NCI-H460 (cell line): ENCODE results near the gene ZNF488. TPM values are rescaled to one million over a fixed set of nuclear protein-coding genes. Genes with fewer than 3 reads are reported as not detected.
"Not testable (repeated sequence)": the region's sequence is repeated elsewhere in the genome, so short reads cannot be mapped to it uniquely, and the experiment has no call there.

Experiments used
- DNase-seq: peaks from one replicate; pipeline ENCODE4 v3.0.0-alpha.2; 2016; ENCODE audit warnings: low read depth; ENCODE audit errors: extremely low read depth
- total RNA-seq: library from RNA; depleted of rRNA; stranded (reverse); fragments of >200 nt; shearing (Covaris generic); gene quantifications from 2 replicates; pipeline ENCODE4 v1.2.3, GENCODE V29; 2014

The ZNF488 gene
- total RNA-seq, 1 experiment from 2014 or later: not detected

- DNase-seq: no peak
Observed at GRCh38 chr10:47388879-47389278, 4.8 kb upstream of the ZNF488 start.

- not testable (repeated sequence) for DNase-seq
Observed at GRCh38 chr10:47386104-47386503, 2.0 kb upstream of the ZNF488 start.

- no peak for DNase-seq
Observed at GRCh38 chr10:47383261-47384147, 589 bp downstream of the ZNF488 start.

- DNase-seq: no peak
Observed at GRCh38 chr10:47381427-47382379, 2.4 kb downstream of the ZNF488 start.

- DNase-seq: no peak
Observed at GRCh38 chr10:47381103-47381395, 3.0 kb downstream of the ZNF488 start.

- no peak for DNase-seq
Observed at GRCh38 chr10:47380341-47381102, 3.6 kb downstream of the ZNF488 start.

GRCh38 chr10:47379901-47380300 lies 4.2 kb downstream of the ZNF488 start:
- no peak for DNase-seq

GRCh38 chr10:47379445-47379785 lies 4.7 kb downstream of the ZNF488 start:
- DNase-seq: no peak

GRCh38 chr10:47378606-47379444 lies 5.3 kb downstream of the ZNF488 start:
- DNase-seq: no peak

GRCh38 chr10:47378183-47378510 lies 5.9 kb downstream of the ZNF488 start:
- DNase-seq: no peak

GRCh38 chr10:47376522-47377220 lies 7.4 kb downstream of the ZNF488 start:
- no peak for DNase-seq

GRCh38 chr10:47374611-47375536 lies 9.2 kb downstream of the ZNF488 start:
- DNase-seq: no peak

GRCh38 chr10:47372726-47373125 lies 11.4 kb downstream of the ZNF488 start:
- no peak for DNase-seq

- no peak for DNase-seq
Observed at GRCh38 chr10:47371629-47372485, 12.2 kb downstream of the ZNF488 start.

- DNase-seq: no peak
Observed at GRCh38 chr10:47370878-47371277, 13.2 kb downstream of the ZNF488 start.

- DNase-seq: no peak
Observed at GRCh38 chr10:47370015-47370767, 13.9 kb downstream of the ZNF488 start.
